NCI-H2196 treated with DMSO at 0.1 percent for 48 hours (cell line): ENCODE data around the gene CNBD2.
"Not testable (repeated sequence)": the region's sequence is repeated elsewhere in the genome, so short reads cannot be mapped to it uniquely, and the experiment has no call there.

Source experiments
- DNase-seq: peaks from one replicate; lab custom pipeline; 2025; ENCODE audit not compliant: unreplicated experiment; lab: John Stamatoyannopoulos, UW

The CNBD2 gene

DNA sequence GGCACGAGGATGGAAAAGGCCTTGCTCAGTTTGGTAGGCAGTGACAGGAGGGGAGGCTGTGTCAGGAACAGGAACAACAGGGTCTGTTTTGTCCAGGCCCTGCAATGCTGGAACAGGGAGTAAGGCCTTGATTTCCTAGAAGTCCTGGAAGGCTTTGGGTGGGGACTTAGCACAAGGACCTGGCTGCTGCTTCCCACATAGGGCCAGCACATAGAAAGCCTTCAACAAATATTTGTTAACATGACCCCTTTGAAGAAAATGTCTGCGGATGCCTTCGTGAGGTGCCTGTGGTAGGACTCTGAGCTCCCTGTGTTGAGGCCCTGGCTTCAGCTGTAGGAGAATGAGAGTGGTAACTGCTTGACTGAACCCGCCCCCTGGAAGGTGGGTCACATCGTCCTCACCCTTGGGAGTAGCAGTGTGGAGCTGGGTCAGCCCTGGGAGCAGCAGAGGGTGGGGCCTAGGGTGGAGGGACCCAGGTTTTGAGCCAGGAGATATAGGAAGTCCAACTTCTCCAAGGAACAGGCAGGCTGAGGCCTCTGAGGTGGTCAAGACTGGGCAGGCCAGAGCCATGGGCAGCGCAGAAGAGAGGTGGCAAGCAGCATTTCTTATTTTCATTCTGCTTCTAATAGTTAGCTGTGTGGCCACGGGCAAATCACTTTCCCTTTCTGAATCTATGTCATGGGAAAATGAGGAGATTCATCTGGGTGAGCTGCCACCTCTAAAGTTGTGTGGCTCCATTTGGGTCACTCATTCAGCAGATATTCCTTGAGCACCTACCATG lies 50.0 kb downstream of the CNBD2 start:
- DNase-seq = no peak

DNA sequence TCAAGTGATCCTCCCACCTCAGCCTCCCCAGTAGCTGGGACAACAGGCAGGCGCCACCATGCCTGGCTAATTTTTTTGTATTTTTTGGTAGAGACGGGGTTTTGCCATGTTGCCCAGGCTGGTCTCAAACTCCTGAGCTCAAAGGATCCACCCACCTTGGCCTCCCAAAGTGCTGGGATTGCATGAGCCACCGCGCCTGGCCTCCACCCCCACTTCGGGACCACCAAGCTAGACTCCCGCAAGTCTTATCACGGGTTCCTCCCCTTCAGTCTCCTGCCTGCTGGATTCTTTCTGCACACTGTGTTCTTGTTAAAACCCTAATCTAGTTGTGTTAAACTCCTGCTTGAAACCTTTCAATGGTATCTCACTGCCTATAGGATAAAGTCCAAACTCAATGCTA lies 57.7 kb downstream of the CNBD2 start:
- DNase-seq = not testable (repeated sequence)

DNA sequence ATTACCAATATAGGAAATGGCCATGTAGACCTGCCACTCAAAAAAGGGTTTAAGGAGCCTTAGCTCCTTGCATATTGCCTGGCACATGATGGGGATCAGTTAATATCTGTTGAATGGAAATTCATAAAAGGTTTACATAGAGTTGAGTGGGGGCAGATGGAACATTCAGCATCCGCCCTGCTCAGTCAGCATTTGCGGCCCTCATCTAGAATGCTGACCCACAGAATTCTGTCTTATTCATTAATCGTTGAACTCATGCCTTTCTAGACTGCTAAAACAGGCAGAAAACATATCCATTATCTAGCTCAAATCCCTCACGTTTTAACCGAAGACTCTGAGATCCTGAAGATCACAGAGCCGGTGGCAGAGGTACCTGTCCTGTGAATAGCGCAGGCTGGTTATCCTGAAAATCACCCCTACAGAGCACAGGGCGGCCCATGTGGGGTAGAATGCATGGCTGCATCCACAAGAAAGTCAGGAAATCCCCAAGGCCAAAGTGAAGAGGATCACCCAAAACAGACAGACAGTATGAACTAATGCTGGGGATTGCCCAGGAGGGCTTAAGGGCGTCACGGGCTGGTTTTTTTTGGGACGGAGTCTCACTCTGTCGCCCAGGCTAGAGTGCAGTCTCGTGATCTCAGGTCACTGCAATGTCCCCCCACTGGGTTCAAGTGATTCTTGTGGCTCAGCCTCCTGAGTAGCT lies 59.9 kb downstream of the CNBD2 start:
- DNase-seq = no peak

DNA sequence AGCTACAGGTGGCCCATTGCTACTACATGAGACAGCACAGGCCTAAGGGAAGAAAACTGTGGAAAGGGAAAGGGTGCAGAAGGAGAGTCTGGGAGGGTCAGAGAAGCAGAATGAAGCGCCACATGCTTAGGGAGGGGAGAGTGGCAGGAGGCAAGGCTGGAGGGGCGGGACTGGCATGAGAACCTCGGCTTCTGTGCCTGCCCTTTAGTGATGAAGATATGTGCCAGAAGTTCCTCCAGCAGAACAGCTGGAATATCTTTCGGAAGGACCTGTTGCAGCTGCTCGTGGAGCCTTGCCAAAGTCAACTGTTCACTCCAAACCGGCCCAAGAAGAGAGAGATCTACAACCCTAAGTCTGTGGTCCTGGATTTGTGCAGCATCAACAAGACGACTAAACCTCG lies 61.8 kb downstream of the CNBD2 start:
- no peak for DNase-seq

DNA sequence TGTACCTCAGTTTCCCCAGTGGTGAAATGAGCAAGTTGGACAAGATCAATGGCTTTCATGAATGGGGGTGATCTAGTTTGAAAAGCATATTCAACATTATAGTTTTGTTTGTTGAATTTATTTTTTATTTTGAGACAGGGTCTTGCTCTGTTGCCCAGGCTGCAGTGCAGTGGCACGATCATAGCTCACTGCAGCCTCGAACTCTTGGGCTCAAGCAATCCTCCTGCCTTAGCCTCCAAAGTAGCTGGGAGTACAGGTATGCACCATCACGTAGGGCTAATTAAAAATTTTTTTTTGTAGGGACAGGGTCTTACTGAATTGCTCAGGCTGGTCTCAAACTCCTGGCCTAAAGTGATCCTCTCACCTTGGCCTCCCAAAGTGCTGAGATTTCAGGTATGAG lies 63.4 kb downstream of the CNBD2 start:
- no peak for DNase-seq

DNA sequence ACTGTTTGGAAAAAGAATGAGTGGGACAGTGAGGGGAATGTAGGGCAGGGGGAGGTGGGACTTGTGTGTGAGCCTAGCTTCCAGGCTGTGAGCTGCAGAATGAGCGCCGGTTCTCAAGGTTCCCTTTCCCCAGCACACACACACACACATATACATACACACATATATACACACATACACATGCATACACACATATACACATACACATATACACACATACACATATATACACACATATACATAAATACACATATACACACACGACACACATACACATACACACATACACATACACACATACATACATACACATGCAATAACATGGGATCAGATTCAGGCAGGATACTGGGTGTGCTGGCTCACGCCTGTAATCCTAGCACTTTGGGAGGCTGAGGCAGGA lies 66.5 kb downstream of the CNBD2 start:
- no peak for DNase-seq

DNA sequence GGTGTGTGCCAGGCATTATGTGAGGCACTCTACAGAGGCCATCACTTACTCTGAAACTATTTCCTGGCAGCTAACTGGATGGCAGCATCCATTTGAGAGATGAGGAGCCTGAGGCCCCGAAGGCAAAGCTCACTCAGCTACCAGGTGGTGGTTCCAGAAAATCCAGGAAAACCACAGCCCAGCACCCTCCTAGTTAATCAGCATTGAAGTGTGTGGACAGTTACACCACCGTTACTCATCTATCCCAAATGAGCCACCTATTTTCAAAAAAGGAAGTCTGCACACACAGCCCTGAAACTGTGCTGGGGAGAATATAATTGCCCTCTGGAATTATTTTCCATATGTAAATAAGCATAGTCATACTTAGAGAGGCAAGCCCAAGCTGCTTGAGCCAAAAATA lies 67.4 kb downstream of the CNBD2 start:
- DNase-seq = no peak

DNA sequence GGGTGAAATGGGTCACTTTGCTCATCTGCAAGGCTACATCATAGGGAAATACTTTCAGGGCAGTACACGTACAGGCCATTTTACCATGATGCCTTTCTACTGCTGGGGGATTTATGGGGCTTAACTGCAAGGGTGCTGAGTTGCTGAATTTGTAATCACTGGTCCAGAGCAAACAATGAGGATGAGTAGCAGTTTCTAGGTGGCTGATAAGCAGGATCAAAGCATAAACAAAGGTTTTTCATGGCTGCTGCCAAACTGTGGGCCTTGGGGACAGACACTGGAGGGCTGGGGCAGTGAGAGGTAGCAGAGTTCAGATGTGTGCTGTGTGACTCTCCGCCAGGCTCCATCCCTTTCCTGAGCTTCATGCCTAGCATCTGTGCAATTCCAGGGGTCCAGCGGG lies 68.3 kb downstream of the CNBD2 start:
- DNase-seq = no peak

DNA sequence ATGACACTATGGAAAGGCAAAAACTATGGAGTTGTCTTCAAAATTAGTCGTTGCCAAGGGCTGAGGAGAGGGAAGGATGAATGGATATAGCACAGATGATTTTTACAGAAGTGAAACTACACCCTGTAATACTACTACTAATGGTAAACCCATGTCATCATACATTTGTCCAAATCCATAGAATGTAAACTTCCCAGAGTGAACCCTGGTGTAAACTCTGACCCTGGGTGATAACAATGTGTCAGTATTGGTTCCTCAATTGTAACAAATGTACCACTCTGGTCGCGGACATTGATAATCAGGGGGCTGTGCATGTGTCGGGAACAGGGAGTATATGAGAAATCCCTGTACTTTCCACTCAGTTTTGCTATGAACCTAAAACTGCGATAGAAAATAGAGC lies 72.2 kb downstream of the CNBD2 start:
- no peak for DNase-seq

DNA sequence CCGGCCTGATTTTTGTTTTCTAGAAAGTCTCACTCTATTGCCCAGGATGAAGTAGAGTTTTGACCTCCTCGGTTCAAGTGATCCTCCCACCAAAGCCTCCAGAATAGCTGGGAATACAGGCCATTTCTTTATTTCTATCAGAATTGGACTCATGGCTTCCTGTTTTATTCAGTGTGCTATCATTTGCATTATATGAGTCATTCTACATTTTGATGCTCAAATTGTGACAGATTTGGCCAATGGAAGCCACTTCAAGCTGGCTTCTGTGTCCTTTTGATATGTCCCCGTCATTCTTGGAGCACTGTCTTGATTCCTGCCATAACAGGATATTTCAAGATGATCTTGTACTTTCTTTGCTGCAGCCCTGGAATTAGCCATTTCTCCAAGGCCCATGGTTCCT lies 75.1 kb downstream of the CNBD2 start:
- no peak for DNase-seq

DNA sequence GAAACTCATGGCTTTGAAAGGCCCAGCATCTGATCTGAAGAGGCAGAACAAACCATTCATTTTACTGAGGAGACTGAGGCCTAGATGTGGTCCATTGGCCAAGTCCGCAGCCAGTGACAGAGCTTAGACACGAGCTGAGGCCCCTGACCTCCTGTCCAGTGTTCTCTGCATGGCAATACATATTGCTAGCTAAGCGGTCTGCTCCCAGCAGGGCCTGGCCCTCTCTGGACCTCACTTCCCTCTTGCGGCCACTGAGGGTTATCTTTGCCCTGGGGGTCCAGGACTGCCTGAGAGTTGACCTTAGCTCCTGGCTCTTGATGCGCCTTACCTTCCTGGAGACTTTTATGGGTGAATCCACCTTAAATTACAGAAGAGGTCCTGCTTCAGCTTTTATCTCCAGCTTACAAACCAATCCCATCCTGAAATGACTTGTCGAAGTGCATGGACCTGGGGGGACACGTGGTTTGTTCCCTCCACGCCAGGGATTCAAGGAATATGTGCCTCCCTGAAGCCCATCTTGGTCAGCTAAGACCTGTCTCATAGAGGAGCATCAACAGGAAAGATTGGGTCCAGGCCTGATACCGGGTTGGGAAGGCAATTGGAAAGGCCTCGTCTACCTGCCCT lies 75.6 kb downstream of the CNBD2 start:
- no peak for DNase-seq

DNA sequence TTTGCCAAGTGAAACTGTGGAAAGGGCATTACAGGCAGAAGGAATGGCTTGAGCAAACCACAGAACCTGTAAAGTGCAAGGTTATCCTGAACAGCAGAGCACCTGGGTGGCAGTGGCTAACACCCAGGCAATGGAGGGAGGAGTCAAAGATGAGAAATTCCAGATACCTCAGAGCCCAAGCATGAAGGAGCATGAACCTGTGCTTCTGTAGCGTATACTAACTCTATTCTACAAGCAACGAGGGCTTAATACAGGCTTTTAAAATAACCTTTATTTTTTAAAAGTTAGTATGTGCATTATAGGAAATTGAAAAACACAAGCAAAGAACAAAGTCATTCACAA lies 77.0 kb downstream of the CNBD2 start:
- no peak for DNase-seq

DNA sequence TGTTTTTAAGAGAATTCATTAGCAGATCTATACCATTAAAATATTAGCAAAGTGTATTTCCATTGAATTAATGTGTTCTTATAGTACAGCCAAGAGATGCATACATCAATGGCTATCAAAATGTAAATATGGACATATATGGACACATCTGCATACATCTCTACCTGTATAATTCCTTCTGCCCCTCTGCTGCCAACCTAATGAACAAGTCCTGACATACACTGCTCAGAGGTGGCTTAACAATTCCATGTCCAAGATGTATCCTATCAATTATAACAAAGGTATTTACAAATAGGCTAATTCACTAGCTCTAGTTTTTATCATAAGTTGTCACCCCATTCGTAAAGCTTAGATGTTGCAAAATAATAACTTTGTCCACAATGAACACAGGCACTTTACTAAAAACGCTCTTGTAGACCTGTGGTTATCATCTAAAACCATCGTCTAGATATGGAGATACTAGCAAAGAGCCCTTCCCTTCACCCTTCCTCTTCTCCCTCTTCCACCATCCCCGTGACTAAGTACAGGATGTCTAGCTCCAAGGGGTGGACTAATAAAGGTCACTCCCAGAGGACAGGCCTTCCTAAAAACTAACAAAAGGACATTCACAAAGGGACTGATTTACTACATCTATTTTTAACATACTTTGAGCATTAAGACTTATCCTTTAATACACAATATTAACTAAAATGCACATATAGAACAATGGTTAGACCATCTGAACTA lies 77.8 kb downstream of the CNBD2 start:
- DNase-seq = not testable (repeated sequence)

DNA sequence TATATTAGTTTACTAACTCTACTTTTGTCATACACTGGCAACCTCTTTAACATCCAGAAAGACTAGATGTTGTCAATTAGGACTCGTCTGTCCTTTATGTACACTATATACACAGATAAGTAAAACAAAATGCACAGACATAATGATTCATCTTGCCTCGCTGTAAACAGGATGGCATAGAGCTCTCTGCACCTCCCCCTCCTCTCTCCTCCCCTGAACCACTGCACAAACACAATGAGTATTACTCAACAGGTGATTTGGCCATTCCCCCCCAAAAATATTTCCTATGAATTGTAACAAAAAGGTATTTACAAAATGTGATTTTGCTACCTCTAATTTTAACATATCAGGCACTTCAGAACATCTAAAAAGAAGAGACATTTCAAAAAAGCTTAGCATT lies 81.0 kb downstream of the CNBD2 start:
- DNase-seq = not testable (repeated sequence)

DNA sequence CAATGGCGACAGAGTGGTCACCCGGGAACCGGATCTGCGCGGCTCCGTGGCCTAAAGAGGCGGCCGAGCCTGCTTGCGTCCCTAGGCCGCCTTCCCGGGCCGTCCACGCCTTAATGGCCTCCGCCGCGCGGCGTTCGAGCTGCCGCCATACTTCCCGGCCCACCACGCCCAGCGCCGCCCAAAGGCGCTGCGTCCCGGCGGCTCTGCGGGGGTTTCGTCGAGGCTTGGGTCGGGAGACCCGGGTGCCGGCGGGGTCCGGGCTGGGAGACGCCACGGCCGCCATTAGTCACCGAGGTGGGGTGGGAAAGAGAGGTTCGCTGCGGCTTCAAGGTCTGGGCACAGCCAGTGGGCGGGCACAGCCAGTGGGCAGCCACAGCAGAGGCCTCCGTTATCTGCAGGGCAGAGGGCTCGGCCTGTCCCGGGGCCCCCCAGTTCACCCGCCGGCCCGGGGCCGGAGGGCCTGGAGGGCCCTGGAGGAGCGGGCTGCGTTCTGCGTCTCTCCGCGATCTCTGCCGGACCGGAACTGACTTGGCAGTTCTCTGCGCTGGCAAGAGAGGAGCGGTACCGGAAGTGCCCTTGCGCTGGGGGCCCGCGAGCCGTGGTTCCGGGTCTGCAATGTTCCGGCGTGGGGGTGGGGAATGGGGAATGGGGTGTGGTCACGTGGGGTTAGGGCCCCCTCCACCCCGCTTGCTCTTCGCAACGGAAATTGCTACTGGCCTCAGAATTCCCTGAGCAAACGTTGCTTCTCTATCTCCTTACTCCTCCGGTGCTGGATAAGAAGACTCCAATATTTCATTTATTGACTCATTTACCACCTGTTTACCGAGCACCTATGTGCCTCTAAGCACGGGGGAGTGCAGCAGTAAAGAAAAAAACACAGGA lies 82.3 kb downstream of the CNBD2 start:
- DNase-seq = peak; percentile 93

DNA sequence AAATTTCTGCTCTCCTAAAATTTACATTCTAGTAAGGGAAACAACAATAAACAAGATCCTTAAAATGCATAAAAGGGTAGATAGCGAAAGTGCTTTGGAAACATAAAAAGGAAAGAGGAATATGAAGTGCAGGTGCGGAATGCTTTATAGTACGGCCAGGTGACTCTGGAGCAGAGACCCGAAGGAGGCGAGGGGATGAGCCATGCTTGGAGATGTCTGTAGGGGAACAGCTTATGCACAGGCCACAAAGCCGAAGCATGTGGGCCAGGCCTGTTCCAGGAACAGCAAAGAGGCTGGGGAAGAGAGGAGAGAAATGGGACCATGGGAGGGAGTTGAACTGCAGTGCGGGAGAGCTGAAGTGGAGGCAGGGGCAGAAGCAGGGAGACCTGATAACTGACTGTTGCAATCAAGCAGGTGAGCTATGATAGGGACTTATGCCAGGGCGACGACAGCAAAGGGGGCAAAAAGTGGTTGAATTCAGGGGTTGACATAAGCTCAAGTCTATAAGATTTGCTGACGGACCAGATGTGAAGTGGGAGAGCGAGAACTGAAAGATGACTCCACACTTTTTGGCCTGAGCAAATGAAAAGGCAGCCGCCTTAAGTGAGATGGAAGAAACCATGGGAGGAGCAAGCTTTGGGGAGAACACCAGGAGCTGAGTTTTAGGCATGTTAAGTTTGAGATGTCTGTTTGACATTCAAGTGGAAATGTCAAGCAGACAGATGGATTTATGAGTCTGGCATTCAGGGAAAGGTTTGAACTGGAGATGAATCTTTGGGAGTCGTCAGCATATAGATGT lies 83.1 kb downstream of the CNBD2 start:
- no peak for DNase-seq

DNA sequence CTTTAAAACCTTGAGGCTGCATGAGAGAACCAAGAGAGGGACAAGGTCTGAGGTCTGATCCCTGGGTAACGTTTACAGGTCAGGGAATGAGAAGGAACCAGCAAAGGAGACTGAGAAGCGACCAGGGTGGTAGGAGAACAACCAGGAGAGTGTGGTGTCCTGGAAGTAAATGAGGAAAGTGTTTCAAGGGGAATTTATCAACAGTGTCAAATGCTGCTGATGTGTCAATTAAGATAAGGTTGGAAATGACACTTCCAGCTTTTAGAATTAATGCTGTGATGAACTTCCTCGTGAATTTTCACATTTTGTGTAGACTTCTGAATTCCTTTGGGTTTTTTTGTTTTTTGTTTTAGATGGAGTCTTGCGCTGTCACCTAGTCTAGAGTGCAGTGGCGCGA lies 83.7 kb downstream of the CNBD2 start:
- no peak for DNase-seq

DNA sequence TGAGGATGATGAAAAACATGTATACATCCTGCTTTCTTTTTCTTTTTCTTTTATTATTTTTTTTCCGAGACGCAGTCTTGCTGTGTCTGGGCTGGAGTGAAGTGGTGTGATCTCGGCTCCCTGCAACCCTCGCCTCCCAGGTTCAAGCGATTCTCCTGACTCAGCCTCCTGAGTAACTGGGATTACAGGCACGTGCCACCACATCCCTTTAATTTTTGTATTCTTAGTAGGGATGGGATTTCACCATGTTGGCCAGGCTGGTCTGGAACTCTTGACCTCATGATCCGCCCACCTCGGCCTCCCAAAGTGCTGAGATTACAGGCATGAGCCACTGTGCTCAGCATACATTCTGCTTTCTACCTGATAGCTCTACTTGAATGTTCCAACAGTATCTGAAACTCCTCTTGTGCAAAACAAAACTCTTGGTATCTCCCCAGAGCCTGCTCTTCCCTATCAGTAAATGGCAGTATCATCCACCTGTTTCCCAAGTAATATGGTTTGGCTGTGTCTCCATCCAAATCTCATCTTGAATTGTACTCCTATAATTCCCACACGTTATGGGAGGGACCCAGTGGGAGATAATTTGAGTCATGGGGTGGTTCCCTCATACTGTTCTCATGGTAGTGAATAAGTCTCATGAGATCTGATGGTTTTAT lies 85.6 kb downstream of the CNBD2 start:
- not testable (repeated sequence) for DNase-seq

DNA sequence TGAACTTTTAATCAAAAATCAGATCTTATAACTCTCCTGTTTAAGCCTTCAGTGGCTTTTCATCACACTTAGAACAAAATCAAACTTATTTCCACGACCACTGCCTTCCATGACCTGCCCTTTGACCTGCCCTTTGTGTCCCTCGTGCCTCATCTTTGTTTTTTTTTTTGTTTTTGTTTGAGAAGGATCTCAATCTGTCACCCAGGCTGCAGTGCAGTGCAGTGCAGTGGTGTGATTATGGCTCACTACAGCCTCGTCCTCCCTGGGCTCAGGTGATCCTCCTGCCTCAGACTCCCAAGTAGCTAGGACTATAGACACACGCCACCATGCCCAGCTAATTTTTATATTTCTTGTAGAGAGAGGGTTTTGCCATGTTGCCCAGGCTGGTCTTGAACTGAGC lies 86.8 kb downstream of the CNBD2 start:
- DNase-seq = no peak
